Measurements from ENCODE around the gene LPGAT1.

- no peak for TF ChIP-seq CTCF (IDR thresholded peaks at IDR 0.05; ENCODE audit: insufficient read depth, low read length)
- no peak for TF ChIP-seq POLR2AphosphoS5 (IDR thresholded peaks at IDR 0.05; ENCODE audit: low read depth)
- TF ChIP-seq SPI1 (IDR thresholded peaks at IDR 0.05; ENCODE audit: borderline replicate concordance, low read depth), result no peak
- TF ChIP-seq GABPA (IDR thresholded peaks at IDR 0.05; ENCODE audit: low read depth), result no peak
Observed at GRCh38 chr1:211714154-211714553, 116.4 kb downstream of the LPGAT1 start.

All from HL-60 (cell line).